Fibroblast of lung (primary cell): ENCODE data around the gene CYB5RL. TPM values are rescaled to one million over a fixed set of nuclear protein-coding genes. Genes with fewer than 3 reads are reported as not detected.
"Not testable (repeated sequence)": the region's sequence is repeated elsewhere in the genome, so short reads cannot be mapped to it uniquely, and the experiment has no call there.

ENCODE experiments used
- DNase-seq, 2 donors: peaks; one replicate each; pipeline versions ENCODE4 v3.0.0 to v3.0.0-alpha.2; 2010; ENCODE audit warnings: low read depth in 2 of 2
- H2AFZ ChIP-seq: 2 replicates; pipeline ENCODE4 v1.5.1; 2012; ENCODE audit warnings: low read length, control low read depth, inconsistent platforms
- H3K27ac ChIP-seq: 2 replicates; pipeline ENCODE4 v1.5.1; 2011; ENCODE audit warnings: low read length, control low read depth; ENCODE audit not compliant: insufficient read depth
- H3K27me3 ChIP-seq: 2 replicates; pipeline ENCODE4 v1.5.1; 2011; ENCODE audit warnings: mild to moderate bottlenecking, low read length; ENCODE audit not compliant: control insufficient read depth, insufficient read depth
- H3K36me3 ChIP-seq: 2 replicates; pipeline ENCODE4 v1.5.1; 2011; ENCODE audit warnings: low read length; ENCODE audit not compliant: control insufficient read depth, insufficient read depth
- H3K4me1 ChIP-seq: 2 replicates; pipeline ENCODE4 v1.5.1; 2011; ENCODE audit warnings: low read length; ENCODE audit not compliant: control insufficient read depth, insufficient read depth; ENCODE audit errors: extremely low read depth
- H3K4me2 ChIP-seq: 2 replicates; pipeline ENCODE4 v1.5.1; 2011; ENCODE audit warnings: low read length, control low read depth; ENCODE audit not compliant: insufficient read depth; ENCODE audit errors: extremely low read depth
- H3K4me3 ChIP-seq, 4 experiments: fragments of 200-600 bp in 1 of 4; sonication (generic) in 1 of 4; replicated peaks in 1 of 4; 2 replicates each; pipeline ENCODE4 v1.5.1; 2011 to 2016; ENCODE audit warnings: low read length in 4 of 4, low read depth in 3 of 4, mild to moderate bottlenecking in 3 of 4, control low read depth in 2 of 4, inconsistent platforms in 1 of 4, mixed read lengths in 1 of 4; ENCODE audit not compliant: insufficient read depth in 1 of 4; ENCODE audit errors: control extremely low read depth in 1 of 4
- H3K79me2 ChIP-seq: 2 replicates; pipeline ENCODE4 v1.5.1; 2012; ENCODE audit warnings: mild to moderate bottlenecking, low read length, inconsistent platforms; ENCODE audit not compliant: control insufficient read depth, insufficient read depth
- H3K9ac ChIP-seq: 2 replicates; pipeline ENCODE4 v1.5.1; 2011; ENCODE audit warnings: mild to moderate bottlenecking, low read length, control low read depth; ENCODE audit not compliant: insufficient read depth
- H3K9me3 ChIP-seq: 2 replicates; pipeline ENCODE4 v1.5.1; 2012; ENCODE audit warnings: low read depth, low read length; ENCODE audit not compliant: control insufficient read depth, insufficient read depth
- H4K20me1 ChIP-seq: 2 replicates; pipeline ENCODE4 v1.5.1; 2011; ENCODE audit warnings: low read length; ENCODE audit not compliant: control insufficient read depth, insufficient read depth; ENCODE audit errors: extremely low read depth
- CTCF ChIP-seq, 2 donors: IDR thresholded peaks in 1 of 2; conservative IDR thresholded peaks in 1 of 2; 1 replicate in 1 of 2; 2 replicates in 1 of 2; pipeline ENCODE4 v1.5.1; 2011 to 2012; ENCODE audit warnings: low read length in 2 of 2, control low read depth in 1 of 2, inconsistent platforms in 1 of 2, low read depth in 1 of 2, mild to moderate bottlenecking in 1 of 2
- EZH2 ChIP-seq: IDR thresholded peaks from 2 replicates; pipeline ENCODE4 v1.5.1; 2012; ENCODE audit warnings: low read length, control low read depth, mild to moderate bottlenecking; ENCODE audit errors: missing control alignments
- polyA plus RNA-seq, 2 donors: library from polyadenylated mRNA; depleted of rRNA in 1 of 2; stranded (reverse) in 1 of 2; unstranded in 1 of 2; fragments of >200 nt; gene quantifications; 2 replicates each; pipeline ENCODE4 v1.2.1, GENCODE V29; 2011 to 2012; ENCODE audit warnings: missing spikeins in 1 of 2
- total RNA-seq: library from RNA; depleted of rRNA; stranded (reverse); fragments of >200 nt; gene quantifications from 2 replicates; pipeline ENCODE4 v1.2.1, GENCODE V29; 2014

The CYB5RL gene
- total and polyA plus RNA-seq, 2 donors (not counting 1 experiment from before 2014, with no cell fraction given) = 4.1 to 6.6 TPM

GRCh38 chr1:54238353-54239034, 38.7 kb upstream of the CYB5RL start:
- Histone ChIP-seq H3K27me3 (no peaks in the 10 kb centered on the region), H3K9me3 (no peaks in the 10 kb centered on the region), H3K4me3 (no peak overlapping the region), H3K36me3 (peaks cover 4% of the 10 kb centered on the region), H3K27ac (no peak overlapping the region), H4K20me1 (no peaks in the 10 kb centered on the region), H3K9ac (no peak overlapping the region), H3K4me1 (no peaks in the 10 kb centered on the region), H3K4me2 (no peak overlapping the region), H2AFZ (no peak overlapping the region), H3K79me2 (no peaks in the 10 kb centered on the region)
- no peak for DNase-seq
- no peak for TF ChIP-seq CTCF (conservative IDR thresholded peaks at IDR 0.05 in 1 of 2, IDR thresholded peaks at IDR 0.05 in 1 of 2; ENCODE audit: low read depth in 1 of 2, low read length in 2 of 2)
- no peak for TF ChIP-seq EZH2

GRCh38 chr1:54237586-54237985, 37.8 kb upstream of the CYB5RL start:
- Histone ChIP-seq H4K20me1 (no peaks in the 10 kb centered on the region), H2AFZ (no peak overlapping the region), H3K4me2 (no peak overlapping the region), H3K36me3 (peaks cover 2% of the 10 kb centered on the region), H3K4me3 (no peak overlapping the region), H3K4me1 (no peaks in the 10 kb centered on the region), H3K9me3 (no peaks in the 10 kb centered on the region), H3K27me3 (no peaks in the 10 kb centered on the region), H3K79me2 (no peaks in the 10 kb centered on the region), H3K9ac (no peak overlapping the region), H3K27ac (no peak overlapping the region)
- TF ChIP-seq EZH2 = no peak
- no peak for TF ChIP-seq CTCF (conservative IDR thresholded peaks at IDR 0.05 in 1 of 2, IDR thresholded peaks at IDR 0.05 in 1 of 2; ENCODE audit: low read depth in 1 of 2, low read length in 2 of 2)
- peak in 1 of 2 donors; percentile 44 for DNase-seq

- no peaks in the 10 kb centered on the region for H3K79me2 ChIP-seq
- no peak overlapping the region for H2AFZ ChIP-seq
- no peaks in the 10 kb centered on the region for H3K36me3 ChIP-seq
- TF ChIP-seq CTCF (conservative IDR thresholded peaks at IDR 0.05 in 1 of 2, IDR thresholded peaks at IDR 0.05 in 1 of 2; ENCODE audit: low read depth in 1 of 2, low read length in 2 of 2) (no peak), EZH2 (no peak)
- H3K27me3 ChIP-seq = no peaks in the 10 kb centered on the region
- H4K20me1 ChIP-seq = no peaks in the 10 kb centered on the region
- DNase-seq = no peak
- no peak overlapping the region for H3K4me3 ChIP-seq
- H3K9ac ChIP-seq = no peak overlapping the region
- H3K4me2 ChIP-seq = no peak overlapping the region
- no peak overlapping the region for H3K27ac ChIP-seq
- peaks cover 3% of the 10 kb centered on the region for H3K4me1 ChIP-seq
- H3K9me3 ChIP-seq = no peaks in the 10 kb centered on the region
Observed at GRCh38 chr1:54234284-54234683, 34.5 kb upstream of the CYB5RL start.

- not testable (repeated sequence) for H3K9me3 ChIP-seq, H3K27ac ChIP-seq, H3K9ac ChIP-seq, H3K27me3 ChIP-seq, H3K4me1 ChIP-seq, H3K36me3 ChIP-seq, H2AFZ ChIP-seq, H3K4me2 ChIP-seq, H3K4me3 ChIP-seq, DNase-seq, H4K20me1 ChIP-seq, H3K79me2 ChIP-seq
Observed at GRCh38 chr1:54233196-54233595, 33.4 kb upstream of the CYB5RL start.
